Measurements from ENCODE around the gene PCDH15.

Gene PCDH15

DNA sequence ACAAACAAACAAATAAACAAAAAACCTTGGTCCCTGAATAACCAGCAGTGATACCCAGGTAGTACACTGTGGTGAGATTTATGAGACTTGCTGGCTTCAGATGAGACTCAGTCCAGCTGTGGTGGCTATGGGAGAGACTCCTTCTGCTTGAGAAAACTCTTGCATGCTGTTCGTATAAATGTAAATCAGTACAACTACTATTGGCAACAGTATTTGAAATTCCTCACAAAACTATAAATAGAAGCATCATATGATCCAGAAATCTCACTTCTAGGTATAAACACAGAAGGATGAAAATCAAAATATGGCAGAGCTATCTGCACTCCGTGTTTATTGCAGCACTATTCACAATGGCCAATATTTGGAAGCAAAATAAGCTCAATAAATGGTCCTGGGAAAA, 692.1 kb downstream of the PCDH15 start:
- TF ChIP-seq EZH2phosphoT487 (conservative IDR thresholded peaks at IDR 0.05; ENCODE audit: low read length) = no peak
- TF ChIP-seq CTCF (IDR thresholded peaks at IDR 0.05; ENCODE audit: insufficient read depth, low read length, poor library complexity, severe bottlenecking) = no peak
- no peaks in the 10 kb centered on the region for H3K79me2 ChIP-seq (ENCODE audit: insufficient read depth, low read length)
- no peak overlapping the region for H2AFZ ChIP-seq (ENCODE audit: low read depth, low read length, severe bottlenecking)
- H3K27me3 ChIP-seq (ENCODE audit: low read length) = no peaks in the 10 kb centered on the region
- H3K9ac ChIP-seq (ENCODE audit: low read length) = no peak overlapping the region
- H3K4me3 ChIP-seq (ENCODE audit: insufficient read depth, low read length, poor library complexity, severe bottlenecking) = no peak overlapping the region
- H3K4me2 ChIP-seq (ENCODE audit: low read depth, low read length, poor library complexity, severe bottlenecking) = no peak overlapping the region
- H4K20me1 ChIP-seq (ENCODE audit: low read depth, low read length) = no peaks in the 10 kb centered on the region
- H3K9me2 ChIP-seq (replicated peaks; ENCODE audit: insufficient read depth, low read length) = no peaks in the 10 kb centered on the region
- H3K27ac ChIP-seq (ENCODE audit: low read depth, low read length) = no peak overlapping the region
- no peaks in the 10 kb centered on the region for H3K36me3 ChIP-seq (ENCODE audit: low read length)
- no peaks in the 10 kb centered on the region for H3K9me3 ChIP-seq (ENCODE audit: insufficient read depth, low read length)
- no peaks in the 10 kb centered on the region for H3F3A ChIP-seq (ENCODE audit: insufficient read depth)

DNA sequence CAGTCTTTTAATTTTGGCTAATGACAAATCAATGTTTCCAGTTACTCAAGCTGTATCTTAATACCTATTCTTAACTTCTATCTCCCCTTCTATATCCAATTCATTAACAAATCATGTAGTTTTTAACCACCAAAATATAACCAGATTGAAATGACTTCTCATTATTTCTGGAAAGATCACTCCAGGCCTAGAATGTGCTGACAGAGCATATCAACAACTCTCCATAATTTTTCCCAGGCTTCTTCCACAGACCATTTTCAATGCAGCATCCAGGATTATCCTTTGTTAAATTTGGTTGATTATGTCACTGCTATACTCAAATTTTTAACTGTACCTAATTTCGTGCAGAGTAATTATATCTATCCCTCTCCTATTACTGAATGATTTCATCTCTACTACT, 704.1 kb downstream of the PCDH15 start:
- no peak overlapping the region for H3K4me2 ChIP-seq (ENCODE audit: low read depth, low read length, poor library complexity, severe bottlenecking)

GRCh38 chr10:54094321-54094720, 706.7 kb downstream of the PCDH15 start:
- H4K20me1 ChIP-seq (ENCODE audit: low read depth, low read length) = no peaks in the 10 kb centered on the region
- no peaks in the 10 kb centered on the region for H3F3A ChIP-seq (ENCODE audit: insufficient read depth)
- no peak overlapping the region for H3K9ac ChIP-seq (ENCODE audit: low read length)
- no peak overlapping the region for H3K27ac ChIP-seq (ENCODE audit: low read depth, low read length)
- no peak overlapping the region for H2AFZ ChIP-seq (ENCODE audit: low read depth, low read length, severe bottlenecking)
- H3K4me2 ChIP-seq (ENCODE audit: low read depth, low read length, poor library complexity, severe bottlenecking) = no peak overlapping the region
- no peaks in the 10 kb centered on the region for H3K36me3 ChIP-seq (ENCODE audit: low read length)
- TF ChIP-seq EZH2phosphoT487 (conservative IDR thresholded peaks at IDR 0.05; ENCODE audit: low read length) (no peak), CTCF (IDR thresholded peaks at IDR 0.05; ENCODE audit: insufficient read depth, low read length, poor library complexity, severe bottlenecking) (no peak)
- H3K27me3 ChIP-seq (ENCODE audit: low read length) = no peaks in the 10 kb centered on the region
- no peak overlapping the region for H3K4me3 ChIP-seq (ENCODE audit: insufficient read depth, low read length, poor library complexity, severe bottlenecking)
- H3K9me3 ChIP-seq (ENCODE audit: insufficient read depth, low read length) = no peaks in the 10 kb centered on the region
- no peaks in the 10 kb centered on the region for H3K9me2 ChIP-seq (replicated peaks; ENCODE audit: insufficient read depth, low read length)
- H3K79me2 ChIP-seq (ENCODE audit: insufficient read depth, low read length) = no peaks in the 10 kb centered on the region

More for the DNA sequence above, 704.1 kb downstream of the PCDH15 start:
- Histone ChIP-seq H3K9ac (ENCODE audit: low read length) (no peak overlapping the region), H3K9me3 (ENCODE audit: insufficient read depth, low read length) (no peaks in the 10 kb centered on the region), H3F3A (ENCODE audit: insufficient read depth) (no peaks in the 10 kb centered on the region), H3K27ac (ENCODE audit: low read depth, low read length) (no peak overlapping the region), H3K79me2 (ENCODE audit: insufficient read depth, low read length) (no peaks in the 10 kb centered on the region), H4K20me1 (ENCODE audit: low read depth, low read length) (no peaks in the 10 kb centered on the region), H3K36me3 (ENCODE audit: low read length) (no peaks in the 10 kb centered on the region), H3K9me2 (replicated peaks; ENCODE audit: insufficient read depth, low read length) (no peaks in the 10 kb centered on the region), H3K27me3 (ENCODE audit: low read length) (no peaks in the 10 kb centered on the region), H3K4me3 (ENCODE audit: insufficient read depth, low read length, poor library complexity, severe bottlenecking) (no peak overlapping the region), H2AFZ (ENCODE audit: low read depth, low read length, severe bottlenecking) (no peak overlapping the region)
- TF ChIP-seq CTCF (IDR thresholded peaks at IDR 0.05; ENCODE audit: insufficient read depth, low read length, poor library complexity, severe bottlenecking) (no peak), EZH2phosphoT487 (conservative IDR thresholded peaks at IDR 0.05; ENCODE audit: low read length) (no peak)
